HFF-Myc (cell line): ENCODE results near the gene REEP5.
"Not testable (repeated sequence)": the region's sequence is repeated elsewhere in the genome, so short reads cannot be mapped to it uniquely, and the experiment has no call there.

Experiments
- DNase-seq: peaks from one replicate; pipeline ENCODE4 v3.0.0-alpha.2; 2011; ENCODE audit warnings: low read depth; ENCODE audit errors: extremely low read depth
- H3K4me3 ChIP-seq: replicated peaks from 2 replicates; pipeline ENCODE4 v1.5.1; 2011; ENCODE audit warnings: low read depth, mild to moderate bottlenecking, control low read depth, low read length
- TF ChIP-seq, protein P1 (sequence below): IDR thresholded peaks from 2 replicates; pipeline ENCODE4 v1.5.1; 2012; ENCODE audit warnings: mild to moderate bottlenecking, low read depth, low read length, control low read depth; ENCODE audit errors: missing control alignments

Gene REEP5

DNA sequence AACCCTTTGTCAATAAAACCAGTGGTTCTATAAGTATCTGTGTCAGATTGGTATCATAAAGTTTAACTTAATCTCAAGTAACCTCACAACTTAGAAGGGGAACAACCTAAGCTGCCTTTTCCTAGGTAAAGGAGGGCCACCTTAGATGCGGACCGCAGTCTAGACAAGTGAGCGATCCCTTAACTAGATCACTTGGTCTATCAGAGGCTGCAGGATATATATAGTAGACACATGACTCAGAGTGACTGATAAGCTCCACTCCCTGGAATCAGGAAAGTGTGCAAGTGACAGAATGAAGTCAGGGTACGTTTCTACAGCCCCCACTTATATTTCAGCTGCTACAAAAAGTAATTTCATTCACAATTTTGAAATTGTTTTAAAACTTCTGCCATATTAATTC, 7.4 kb downstream of the REEP5 start:
- TF ChIP-seq, protein P1, sequence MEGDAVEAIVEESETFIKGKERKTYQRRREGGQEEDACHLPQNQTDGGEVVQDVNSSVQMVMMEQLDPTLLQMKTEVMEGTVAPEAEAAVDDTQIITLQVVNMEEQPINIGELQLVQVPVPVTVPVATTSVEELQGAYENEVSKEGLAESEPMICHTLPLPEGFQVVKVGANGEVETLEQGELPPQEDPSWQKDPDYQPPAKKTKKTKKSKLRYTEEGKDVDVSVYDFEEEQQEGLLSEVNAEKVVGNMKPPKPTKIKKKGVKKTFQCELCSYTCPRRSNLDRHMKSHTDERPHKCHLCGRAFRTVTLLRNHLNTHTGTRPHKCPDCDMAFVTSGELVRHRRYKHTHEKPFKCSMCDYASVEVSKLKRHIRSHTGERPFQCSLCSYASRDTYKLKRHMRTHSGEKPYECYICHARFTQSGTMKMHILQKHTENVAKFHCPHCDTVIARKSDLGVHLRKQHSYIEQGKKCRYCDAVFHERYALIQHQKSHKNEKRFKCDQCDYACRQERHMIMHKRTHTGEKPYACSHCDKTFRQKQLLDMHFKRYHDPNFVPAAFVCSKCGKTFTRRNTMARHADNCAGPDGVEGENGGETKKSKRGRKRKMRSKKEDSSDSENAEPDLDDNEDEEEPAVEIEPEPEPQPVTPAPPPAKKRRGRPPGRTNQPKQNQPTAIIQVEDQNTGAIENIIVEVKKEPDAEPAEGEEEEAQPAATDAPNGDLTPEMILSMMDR = no peak
- H3K4me3 ChIP-seq = no peak overlapping the region
- DNase-seq = no peak

DNA sequence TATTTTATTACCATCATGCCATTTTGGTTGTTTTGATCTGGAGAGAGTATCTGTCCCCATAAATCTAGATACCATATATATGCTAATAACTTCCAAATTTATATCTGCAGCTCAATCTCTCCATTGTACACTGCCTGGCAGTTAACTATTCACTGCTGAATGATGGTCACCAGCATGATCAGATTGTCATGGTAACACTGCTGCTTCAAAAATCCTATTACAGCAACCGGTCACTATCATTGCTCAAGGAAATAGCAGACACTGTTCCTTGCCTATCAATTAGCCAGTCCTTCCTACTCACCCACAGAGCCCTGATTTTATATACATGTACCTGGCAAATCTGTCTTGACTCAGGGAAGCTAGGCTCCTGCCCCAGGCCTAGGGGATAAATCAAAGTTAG, 11.5 kb downstream of the REEP5 start:
- DNase-seq = no peak
- no peak overlapping the region for H3K4me3 ChIP-seq
- TF ChIP-seq, protein P1 = no peak

DNA sequence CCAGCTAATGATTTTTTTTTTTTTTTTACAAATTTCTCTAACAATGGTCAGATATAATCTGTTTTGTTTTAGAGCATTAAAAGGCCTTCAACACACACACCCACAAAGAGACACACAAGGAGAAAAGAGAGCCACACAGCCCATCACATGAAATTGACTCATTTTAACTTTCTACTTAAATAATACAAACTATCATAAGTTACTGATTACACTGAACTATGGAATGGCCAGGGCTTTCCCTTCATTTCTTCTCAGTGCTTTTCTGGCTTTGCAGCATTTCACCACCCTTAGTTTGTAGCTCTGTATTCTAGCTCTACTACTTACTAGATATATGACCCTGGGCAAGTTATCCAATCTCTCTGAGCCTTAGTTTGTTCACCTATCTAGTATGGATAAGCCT, 13.2 kb downstream of the REEP5 start:
- TF ChIP-seq, protein P1 = no peak
- no peak overlapping the region for H3K4me3 ChIP-seq
- DNase-seq = no peak

DNA sequence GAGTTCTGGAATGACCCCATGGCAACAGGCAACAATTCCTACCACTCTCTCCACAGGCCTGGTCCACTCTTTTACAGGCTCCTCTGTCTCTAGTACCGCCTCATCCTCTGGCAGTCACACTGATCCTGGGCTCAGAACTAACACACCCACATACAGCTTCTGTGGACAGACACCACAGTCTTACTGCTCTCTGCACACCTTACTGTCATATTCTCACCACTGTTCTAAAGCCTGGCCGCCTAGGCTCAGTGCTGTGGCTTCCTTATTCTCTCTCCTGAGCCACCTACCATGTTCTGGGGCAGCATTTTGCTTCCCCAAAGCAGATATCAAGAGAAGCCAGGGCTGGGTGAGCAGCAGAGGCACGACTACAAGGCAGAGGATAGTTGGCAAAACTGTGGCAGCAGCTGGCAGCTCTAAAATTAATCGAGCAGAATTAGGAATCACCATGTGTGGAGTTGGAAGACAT, 14.8 kb downstream of the REEP5 start:
- TF ChIP-seq, protein P1 = no peak
- no peak overlapping the region for H3K4me3 ChIP-seq

DNA sequence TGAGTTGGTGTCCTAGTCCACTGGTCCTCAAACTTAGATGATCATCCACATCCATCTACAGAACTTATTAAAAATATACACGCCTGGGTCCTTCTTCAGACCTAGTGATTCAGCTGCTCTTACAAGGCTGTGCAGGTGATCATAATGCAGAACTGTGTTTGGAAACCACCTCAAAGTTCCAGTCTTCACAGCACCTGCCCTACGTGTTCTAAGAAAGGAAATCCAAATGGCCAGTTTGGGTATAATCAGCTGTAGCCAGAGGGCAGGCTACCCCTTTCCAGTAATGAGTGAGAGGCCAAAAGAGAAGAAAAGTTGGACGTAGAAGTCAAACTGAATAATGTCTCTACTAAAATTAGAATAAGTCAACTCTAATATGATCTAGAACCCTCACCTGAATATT, 15.4 kb downstream of the REEP5 start:
- TF ChIP-seq, protein P1 = no peak

More for the DNA sequence above, 14.8 kb downstream of the REEP5 start:
- no peak for DNase-seq

DNA sequence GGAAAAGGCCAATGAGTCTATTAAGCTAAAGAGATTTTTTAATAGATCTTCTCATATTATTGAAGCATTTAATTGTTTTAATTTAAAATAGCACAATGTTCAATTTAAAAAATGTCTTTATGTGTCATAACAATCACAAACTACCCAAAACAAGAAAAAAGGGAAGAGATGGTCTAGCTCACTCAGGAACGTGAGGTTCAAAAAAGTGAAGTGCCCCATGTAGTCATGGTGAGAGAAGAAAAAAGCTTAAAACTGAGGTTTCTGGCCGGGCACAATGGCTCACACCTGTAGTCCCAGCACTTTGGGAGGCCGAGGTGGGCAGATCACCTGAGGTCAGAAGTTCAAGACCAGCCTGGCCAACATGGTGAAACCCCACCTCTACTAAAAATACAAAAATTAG, 17.0 kb downstream of the REEP5 start:
- H3K4me3 ChIP-seq, DNase-seq: not testable (repeated sequence)

More for the DNA sequence above, 15.4 kb downstream of the REEP5 start:
- DNase-seq = no peak
- H3K4me3 ChIP-seq = no peak overlapping the region

DNA sequence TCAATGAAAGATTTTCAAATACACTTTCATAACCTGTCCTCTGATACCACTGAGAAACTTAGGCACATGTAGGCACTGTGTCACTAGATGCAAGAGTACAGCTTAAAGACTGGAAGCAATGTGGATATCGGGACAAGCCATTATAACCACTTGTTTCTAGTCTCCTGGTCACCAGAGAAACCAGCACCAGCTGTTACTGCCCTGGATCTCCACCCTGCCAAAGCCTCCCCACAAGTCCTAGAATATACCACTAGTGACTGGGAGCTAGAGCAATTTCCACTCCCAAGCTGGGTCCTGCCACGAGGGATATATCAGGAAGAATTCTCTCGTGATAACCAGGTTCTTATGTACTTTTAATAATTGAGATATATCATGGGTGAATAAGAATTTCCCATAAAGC, 19.5 kb downstream of the REEP5 start:
- no peak for DNase-seq
- H3K4me3 ChIP-seq = no peak overlapping the region
- TF ChIP-seq, protein P1 = no peak
